ENCODE results near the gene RREB1.

The RREB1 gene

DNA sequence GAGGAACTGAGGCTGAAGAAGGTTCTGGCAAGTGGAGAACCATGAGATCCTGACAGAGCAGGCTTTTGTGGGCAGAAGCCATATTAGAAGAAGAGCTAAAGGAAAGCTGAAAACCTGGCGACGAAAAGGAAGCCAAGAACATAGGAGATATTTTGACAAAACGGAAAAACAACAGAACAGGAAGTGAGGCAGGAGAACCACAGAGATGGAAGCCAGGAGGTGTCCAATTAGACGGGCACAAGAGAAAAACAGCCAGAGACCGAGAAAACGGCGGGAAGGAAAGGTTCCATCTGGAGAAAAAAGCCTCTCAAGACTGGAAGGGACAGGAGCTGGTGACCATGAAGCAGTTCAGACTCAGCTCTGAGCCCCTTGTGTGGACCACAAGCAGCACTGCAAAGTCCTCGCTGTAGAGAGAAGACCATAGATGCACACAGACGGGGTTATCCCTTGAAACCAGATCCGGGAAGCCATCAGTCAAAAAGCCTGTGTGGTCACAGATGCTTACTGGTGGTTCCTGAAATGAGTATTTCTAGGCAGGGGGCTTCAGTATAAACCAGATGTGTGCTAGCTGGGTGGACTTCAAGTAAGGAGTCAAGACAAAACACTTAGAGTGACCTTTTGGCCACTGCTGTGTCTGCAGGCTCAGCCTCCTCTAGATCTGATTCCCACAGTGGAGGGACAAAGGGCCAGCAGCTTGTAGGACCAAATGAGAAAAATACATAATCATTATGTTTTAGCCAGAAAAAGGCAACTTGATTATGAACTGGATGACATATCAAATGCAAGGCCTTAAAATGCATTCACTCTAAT lies 174.5 kb downstream of the RREB1 start:
- no peak overlapping the region for H3K4me3 ChIP-seq (ENCODE audit: low read depth, low read length)
- TF ChIP-seq, protein P1, sequence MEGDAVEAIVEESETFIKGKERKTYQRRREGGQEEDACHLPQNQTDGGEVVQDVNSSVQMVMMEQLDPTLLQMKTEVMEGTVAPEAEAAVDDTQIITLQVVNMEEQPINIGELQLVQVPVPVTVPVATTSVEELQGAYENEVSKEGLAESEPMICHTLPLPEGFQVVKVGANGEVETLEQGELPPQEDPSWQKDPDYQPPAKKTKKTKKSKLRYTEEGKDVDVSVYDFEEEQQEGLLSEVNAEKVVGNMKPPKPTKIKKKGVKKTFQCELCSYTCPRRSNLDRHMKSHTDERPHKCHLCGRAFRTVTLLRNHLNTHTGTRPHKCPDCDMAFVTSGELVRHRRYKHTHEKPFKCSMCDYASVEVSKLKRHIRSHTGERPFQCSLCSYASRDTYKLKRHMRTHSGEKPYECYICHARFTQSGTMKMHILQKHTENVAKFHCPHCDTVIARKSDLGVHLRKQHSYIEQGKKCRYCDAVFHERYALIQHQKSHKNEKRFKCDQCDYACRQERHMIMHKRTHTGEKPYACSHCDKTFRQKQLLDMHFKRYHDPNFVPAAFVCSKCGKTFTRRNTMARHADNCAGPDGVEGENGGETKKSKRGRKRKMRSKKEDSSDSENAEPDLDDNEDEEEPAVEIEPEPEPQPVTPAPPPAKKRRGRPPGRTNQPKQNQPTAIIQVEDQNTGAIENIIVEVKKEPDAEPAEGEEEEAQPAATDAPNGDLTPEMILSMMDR (IDR thresholded peaks at IDR 0.05; ENCODE audit: borderline replicate concordance, insufficient read depth, low read depth, low read length) = no peak

DNA sequence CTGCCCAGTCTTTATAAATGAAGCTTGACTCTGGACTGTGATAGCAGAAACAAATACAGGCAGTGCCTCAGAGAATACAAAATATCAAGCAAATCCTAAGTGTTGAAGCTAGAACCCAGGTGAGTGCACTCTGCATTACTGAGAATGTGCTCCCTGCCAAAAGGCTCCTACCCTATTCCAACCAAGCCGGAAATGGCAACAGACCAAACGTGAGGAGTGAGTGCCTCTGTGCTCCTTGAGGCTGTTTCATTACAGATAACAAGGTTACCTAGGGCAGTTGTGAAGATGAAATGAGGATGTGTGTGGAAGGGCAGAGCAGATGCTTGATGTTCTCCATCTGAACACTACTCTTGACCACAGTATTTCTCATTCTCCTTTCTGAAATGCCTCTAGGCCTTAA lies 175.9 kb downstream of the RREB1 start:
- TF ChIP-seq, protein P1 (IDR thresholded peaks at IDR 0.05; ENCODE audit: borderline replicate concordance, insufficient read depth, low read depth, low read length) = no peak
- H3K4me3 ChIP-seq (ENCODE audit: low read depth, low read length) = no peak overlapping the region

DNA sequence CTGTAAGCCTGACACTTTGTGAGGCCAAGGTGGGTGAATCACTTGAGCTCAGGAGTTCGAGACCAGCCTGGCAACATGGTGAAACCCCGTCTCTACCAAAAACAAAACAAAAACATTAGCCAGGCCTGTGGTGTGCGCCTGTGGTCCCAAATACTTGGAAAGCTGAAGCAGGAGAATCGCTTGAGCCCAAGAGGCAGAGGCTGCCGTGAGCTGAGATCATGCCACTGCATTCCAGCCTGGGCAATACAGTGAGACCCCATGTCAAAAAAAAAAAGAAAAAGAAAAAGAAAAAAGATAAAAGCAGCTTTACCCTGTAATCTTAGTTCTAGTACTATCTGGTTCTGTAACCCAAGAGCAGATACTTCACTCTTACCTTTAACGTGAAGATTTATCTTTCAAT lies 177.7 kb downstream of the RREB1 start:
- TF ChIP-seq, protein P1 (IDR thresholded peaks at IDR 0.05; ENCODE audit: borderline replicate concordance, insufficient read depth, low read depth, low read length) = no peak
- no peak overlapping the region for H3K4me3 ChIP-seq (ENCODE audit: low read depth, low read length)

DNA sequence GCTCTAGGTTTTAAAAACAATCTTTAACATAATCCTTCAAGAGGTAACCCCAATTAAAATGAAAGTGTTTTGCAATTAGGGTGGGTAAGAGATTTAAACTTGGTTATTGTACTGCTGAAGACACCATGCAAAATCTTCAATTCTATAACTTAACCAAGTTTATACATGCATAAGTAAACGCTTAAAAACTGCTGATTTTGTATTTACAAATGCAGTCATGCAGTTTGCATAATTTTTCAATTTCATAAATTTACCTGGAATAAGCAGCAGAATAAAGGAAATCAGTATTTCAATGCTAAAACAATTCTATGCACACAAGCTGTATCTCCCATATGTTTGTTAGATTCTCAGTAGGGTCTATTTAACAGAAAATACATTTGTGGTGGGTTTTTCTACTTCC lies 182.3 kb downstream of the RREB1 start:
- no peak overlapping the region for H3K4me3 ChIP-seq (ENCODE audit: low read depth, low read length)
- TF ChIP-seq, protein P1 (IDR thresholded peaks at IDR 0.05; ENCODE audit: borderline replicate concordance, insufficient read depth, low read depth, low read length) = no peak

DNA sequence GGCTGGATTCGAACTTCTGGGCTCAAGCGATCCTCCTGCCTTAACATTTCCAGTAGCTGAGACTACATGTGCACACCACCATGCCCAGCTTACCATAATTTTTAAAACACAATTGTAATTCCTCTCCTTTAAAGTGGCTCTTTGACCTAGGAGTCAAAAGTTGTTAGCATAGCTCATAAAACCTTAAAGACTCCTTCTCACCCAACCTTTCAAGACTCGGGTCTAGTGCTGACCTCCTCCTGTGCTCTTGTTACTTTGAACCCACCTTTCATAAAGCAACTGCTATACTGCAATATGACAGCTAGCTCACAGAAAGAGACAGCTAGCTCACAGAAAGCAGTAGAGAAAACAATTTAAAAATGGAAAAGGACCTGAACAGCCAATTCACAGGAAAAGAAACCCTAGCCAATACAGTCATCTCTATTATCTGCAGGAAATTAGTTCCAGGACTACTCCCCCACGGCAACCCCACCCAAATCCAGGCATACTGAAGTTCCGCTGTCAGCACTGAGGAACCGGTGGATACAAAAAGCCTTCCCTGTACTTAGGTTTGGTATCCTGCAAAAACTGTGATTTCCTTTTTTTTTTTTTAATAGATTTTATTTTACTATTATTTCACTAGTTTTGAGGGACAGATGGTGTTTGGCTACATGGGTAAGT lies 185.0 kb downstream of the RREB1 start:
- H3K4me3 ChIP-seq (ENCODE audit: low read depth, low read length) = no peak overlapping the region

DNA sequence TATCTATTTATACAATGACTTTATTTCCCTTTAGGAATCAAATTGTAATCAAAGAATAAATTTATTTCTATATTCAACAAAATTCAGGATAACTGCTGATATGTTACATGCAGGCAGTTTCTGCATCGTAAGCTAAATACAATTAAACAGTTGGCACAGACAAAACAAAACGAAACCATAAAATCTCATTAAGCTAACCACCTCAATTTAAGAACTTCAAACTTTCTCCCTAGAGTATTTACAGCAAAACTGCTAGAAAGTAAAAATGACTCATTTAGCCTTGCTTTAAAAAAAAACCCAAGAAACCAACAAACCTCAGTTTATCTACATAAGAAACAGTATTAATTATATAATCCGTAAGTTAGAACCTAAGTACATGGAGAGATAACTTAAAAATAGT lies 188.2 kb downstream of the RREB1 start:
- TF ChIP-seq, protein P1 (IDR thresholded peaks at IDR 0.05; ENCODE audit: borderline replicate concordance, insufficient read depth, low read depth, low read length) = no peak
- H3K4me3 ChIP-seq (ENCODE audit: low read depth, low read length) = no peak overlapping the region

More for the DNA sequence above, 185.0 kb downstream of the RREB1 start:
- TF ChIP-seq, protein P1 (IDR thresholded peaks at IDR 0.05; ENCODE audit: borderline replicate concordance, insufficient read depth, low read depth, low read length) = no peak

DNA sequence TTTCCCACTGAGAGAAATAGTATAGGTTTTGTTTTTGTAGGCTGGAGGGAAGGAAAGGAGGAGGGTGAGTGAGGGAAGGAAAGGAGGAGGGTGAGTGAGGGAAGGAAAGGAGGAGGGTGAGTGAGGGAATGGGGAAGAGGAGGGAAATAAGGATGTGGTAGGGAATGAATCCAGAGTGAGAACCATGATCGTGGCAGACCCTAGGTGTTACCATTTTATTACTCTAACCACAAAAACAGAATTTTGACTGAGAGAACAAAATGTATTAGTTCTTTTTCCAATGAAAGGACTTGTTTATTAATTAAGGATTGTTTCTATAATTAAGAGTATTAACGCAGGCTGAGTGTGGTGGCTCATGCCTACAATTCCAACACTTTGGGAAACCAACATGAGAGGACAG lies 188.8 kb downstream of the RREB1 start:
- H3K4me3 ChIP-seq (ENCODE audit: low read depth, low read length) = no peak overlapping the region
- TF ChIP-seq, protein P1 (IDR thresholded peaks at IDR 0.05; ENCODE audit: borderline replicate concordance, insufficient read depth, low read depth, low read length) = no peak
